Endothelial cell of umbilical vein (primary cell): ENCODE results near the gene ACTN1. TPM values are rescaled to one million over a fixed set of nuclear protein-coding genes. Genes with fewer than 3 reads are reported as not detected.

Source experiments
- BruUV-seq: library from RNA; stranded (reverse); fragments of 400-500 nt; replicated peaks from 2 replicates; lab custom pipeline; 2021; lab: Mats Ljungman, UMichigan
- CTCF ChIA-PET: fragments of 300-600, 350-600 bp; sonication (Branson Sonifier 250); formaldehyde crosslinking; loops from one replicate; lab custom pipeline; 2021; ENCODE audit warnings: antibody characterized with exemption, inconsistent platforms; lab: Charles Lee
- POLR2A ChIA-PET: fragments of 300-600, 350-600 bp; sonication (Branson Sonifier 250); formaldehyde crosslinking; loops from one replicate; lab custom pipeline; 2021; ENCODE audit warnings: antibody characterized with exemption, inconsistent platforms; lab: Charles Lee
- DNase-seq: peaks from one replicate; pipeline ENCODE4 v3.0.0-alpha.2; 2011; ENCODE audit warnings: low read depth, low spot score
- FAIRE-seq: peaks from 2 replicates; lab custom pipeline; 2011; peaks lifted over from hg19 to GRCh38; lab: Jason Lieb, UNC
- H2AFZ ChIP-seq: 2 replicates; pipeline ENCODE4 v1.6.0; 2012; ENCODE audit warnings: low read depth, low read length, control low read depth, inconsistent platforms
- H3K27ac ChIP-seq: 2 replicates; pipeline ENCODE4 v1.5.1; 2011; ENCODE audit warnings: low read depth, mild to moderate bottlenecking, control low read depth, low read length, moderate library complexity; ENCODE audit not compliant: insufficient read depth
- H3K27me3 ChIP-seq, 2 experiments: 2 replicates each; pipeline versions ENCODE4 v1.6.0 to v1.6.1; 2011; ENCODE audit warnings: low read length in 2 of 2, mixed read lengths in 1 of 2; ENCODE audit not compliant: control insufficient read depth in 2 of 2, insufficient read depth in 2 of 2
- H3K36me3 ChIP-seq, 2 experiments: 2 replicates in 1 of 2; 3 replicates in 1 of 2; pipeline ENCODE4 v1.5.1; 2011; ENCODE audit warnings: low read length in 2 of 2, mild to moderate bottlenecking in 1 of 2, moderate library complexity in 1 of 2; ENCODE audit not compliant: control insufficient read depth in 2 of 2, insufficient read depth in 2 of 2; ENCODE audit errors: extremely low read depth in 1 of 2
- H3K4me1 ChIP-seq: 3 replicates; pipeline ENCODE4 v1.5.1; 2011; ENCODE audit warnings: mild to moderate bottlenecking, low read length; ENCODE audit not compliant: control insufficient read depth, insufficient read depth; ENCODE audit errors: extremely low read depth
- H3K4me2 ChIP-seq: 2 replicates; pipeline ENCODE4 v1.6.1; 2011; ENCODE audit warnings: low read length, control low read depth, mixed read lengths; ENCODE audit not compliant: insufficient read depth
- H3K4me3 ChIP-seq, 3 experiments: fragments of 200-600 bp in 1 of 3; sonication (generic), shearing (Covaris generic) in 1 of 3; replicated peaks in 1 of 3; 2 replicates each; pipeline ENCODE4 v1.5.1; 2011 to 2016; ENCODE audit warnings: control low read depth in 3 of 3, low read length in 3 of 3, mild to moderate bottlenecking in 2 of 3, inconsistent platforms in 1 of 3, low read depth in 1 of 3, moderate library complexity in 1 of 3; ENCODE audit not compliant: insufficient read depth in 1 of 3
- H3K79me2 ChIP-seq: 2 replicates; pipeline ENCODE4 v1.6.0; 2012; ENCODE audit warnings: low read length, inconsistent platforms; ENCODE audit not compliant: control insufficient read depth, insufficient read depth
- H3K9ac ChIP-seq: replicated peaks from 2 replicates; pipeline ENCODE3; 2011; ENCODE audit warnings: low read length, control low read depth; ENCODE audit not compliant: insufficient read depth; ENCODE audit errors: extremely low read depth
- H3K9me1 ChIP-seq: replicated peaks from 3 replicates; pipeline ENCODE4 v1.6.0; 2011; ENCODE audit warnings: mild to moderate bottlenecking, low read length; ENCODE audit not compliant: control insufficient read depth, insufficient read depth; ENCODE audit errors: extremely low read depth
- H3K9me3 ChIP-seq: replicated peaks from 2 replicates; pipeline ENCODE4 v1.5.1; 2012; ENCODE audit warnings: low read length, inconsistent platforms; ENCODE audit not compliant: control insufficient read depth, insufficient read depth
- H4K20me1 ChIP-seq: replicated peaks from 2 replicates; pipeline ENCODE3; 2011; ENCODE audit warnings: mild to moderate bottlenecking, low read length; ENCODE audit not compliant: control insufficient read depth, insufficient read depth; ENCODE audit errors: extremely low read depth
- CTCF ChIP-seq, 2 donors: IDR thresholded peaks; 1 replicate in 1 of 2; 2 replicates in 1 of 2; pipeline ENCODE4 v1.5.1; 2011; ENCODE audit warnings: low read length in 2 of 2, mild to moderate bottlenecking in 2 of 2, moderate library complexity in 2 of 2, control low read depth in 1 of 2, inconsistent platforms in 1 of 2, low read depth in 1 of 2; ENCODE audit not compliant: insufficient read depth in 1 of 2; ENCODE audit errors: extremely low read depth in 1 of 2
- EZH2 ChIP-seq: IDR thresholded peaks from 2 replicates; pipeline ENCODE4 v1.6.1; 2012; ENCODE audit warnings: borderline replicate concordance, low read depth, mild to moderate bottlenecking, moderate library complexity, low read length, inconsistent platforms; ENCODE audit not compliant: severe bottlenecking
- FOS ChIP-seq: IDR thresholded peaks from 2 replicates; pipeline ENCODE4 v1.6.1; 2011; ENCODE audit warnings: mild to moderate bottlenecking, low read length, moderate library complexity, borderline replicate concordance; ENCODE audit not compliant: insufficient read depth
- GATA2 ChIP-seq: IDR thresholded peaks from 2 replicates; pipeline ENCODE4 v1.7.0; 2011; ENCODE audit warnings: low read depth, mild to moderate bottlenecking, moderate library complexity, mixed read lengths, low read length; ENCODE audit not compliant: insufficient read length, insufficient read depth
- JUN ChIP-seq: IDR thresholded peaks from 2 replicates; pipeline ENCODE4 v1.6.1; 2011; ENCODE audit warnings: borderline replicate concordance, low read depth; ENCODE audit not compliant: insufficient read length, insufficient read depth
- MAX ChIP-seq: IDR thresholded peaks from 2 replicates; pipeline ENCODE4 v1.6.1; 2011; ENCODE audit not compliant: insufficient read depth, insufficient read length
- MYC ChIP-seq: IDR thresholded peaks from one replicate; pipeline ENCODE4 v1.6.1; 2011; ENCODE audit warnings: mild to moderate bottlenecking, low read depth, low read length
- POLR2A ChIP-seq: IDR thresholded peaks from 2 replicates; pipeline ENCODE4 v1.6.1; 2012; ENCODE audit warnings: low read depth, mild to moderate bottlenecking, control low read depth, low read length
- POLR2AphosphoS5 ChIP-seq: IDR thresholded peaks from 2 replicates; pipeline ENCODE4 v1.6.1; 2012; ENCODE audit warnings: low read depth, mild to moderate bottlenecking, control low read depth, low read length, moderate library complexity; ENCODE audit not compliant: insufficient read depth
- dilution Hi-C: fragments of 300-500 bp; cut with MboI; formaldehyde crosslinking; loops from one replicate; pipeline ENCODE4 v1.15.0; 2019; ENCODE audit warnings: low sequenced_read_pairs; ENCODE audit not compliant: extremely low pct_ligation_motif_present
- intact Hi-C: fragments of 100-400 bp; cut with micrococcal nuclease; formaldehyde crosslinking; loops from one replicate; pipeline ENCODE4 v1.10.0; 2022
- polyA plus RNA-seq, 4 experiments: library from polyadenylated mRNA; depleted of rRNA in 3 of 4; stranded (reverse) in 3 of 4; unstranded in 1 of 4; fragments of >200 nt; gene quantifications; 2 replicates each; pipeline versions ENCODE4 v1.2.1 to v1.2.3, GENCODE V29; 2011 to 2012; ENCODE audit warnings: missing spikeins in 1 of 4
- total RNA-seq: library from RNA; stranded (reverse); gene quantifications from 2 replicates; pipeline ENCODE4 v1.2.3, GENCODE V29; 2021

The ACTN1 gene
- total and polyA plus RNA-seq, 2 donors (not counting 3 experiments of a cell fraction or from before 2014, with no cell fraction given): 442 to 463 TPM

DNA sequence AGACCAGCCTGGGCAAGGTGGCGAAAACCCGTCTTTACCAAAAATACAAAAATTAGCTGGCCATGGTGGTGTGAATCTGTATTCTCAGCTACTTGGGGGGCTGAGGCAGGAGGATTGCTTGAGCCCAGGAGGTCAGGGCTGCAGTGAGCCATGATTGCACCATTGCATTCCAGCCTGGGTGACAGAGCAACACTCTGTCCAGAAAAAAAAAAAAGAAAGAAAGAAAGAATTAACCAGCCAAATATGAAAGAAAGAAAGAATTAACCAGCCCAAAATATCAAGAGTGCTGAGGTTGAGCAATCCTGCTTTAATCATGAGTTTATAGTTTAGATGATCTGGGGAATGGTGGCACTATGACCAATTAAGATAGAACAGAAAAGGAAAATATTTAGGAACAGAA, 3.5 kb upstream of the ACTN1 start:
- ChIA-PET POLR2A (no interaction called here), CTCF (interaction anchor here (1.2 to 2.2 kb wide), 4 partner anchors 17 to 119 kb away, joined by 3 to 5 read pairs (median 4); no protein-coding TSS in a partner anchor)
- no peaks in the 10 kb centered on the region for H3K9me1 ChIP-seq
- peaks cover 11% of the 10 kb centered on the region for H3K79me2 ChIP-seq
- TF ChIP-seq MYC: no peak
- no peak for TF ChIP-seq POLR2AphosphoS5
- no peak for TF ChIP-seq CTCF (IDR thresholded peaks at IDR 0.05; ENCODE audit: extremely low read depth in 1 of 2, insufficient read depth in 1 of 2, low read depth in 1 of 2, low read length in 2 of 2)
- TF ChIP-seq FOS: no peak
- no peaks in the 10 kb centered on the region for H3K27me3 ChIP-seq
- no peak overlapping the region for H3K4me3 ChIP-seq
- no TSS peak for BruUV-seq
- H2AFZ ChIP-seq: no peak overlapping the region
- no peak for DNase-seq
- H3K9ac ChIP-seq: no peak overlapping the region
- peaks cover 23% of the 10 kb centered on the region for H3K4me1 ChIP-seq
- H3K27ac ChIP-seq: no peak overlapping the region
- intact Hi-C loops: no loop called here
- no peak for FAIRE-seq
- no peaks in the 10 kb centered on the region for H4K20me1 ChIP-seq
- H3K9me3 ChIP-seq: no peaks in the 10 kb centered on the region
- H3K4me2 ChIP-seq: no peak overlapping the region
- no peaks in the 10 kb centered on the region for H3K36me3 ChIP-seq
- dilution Hi-C loops: no loop called here

DNA sequence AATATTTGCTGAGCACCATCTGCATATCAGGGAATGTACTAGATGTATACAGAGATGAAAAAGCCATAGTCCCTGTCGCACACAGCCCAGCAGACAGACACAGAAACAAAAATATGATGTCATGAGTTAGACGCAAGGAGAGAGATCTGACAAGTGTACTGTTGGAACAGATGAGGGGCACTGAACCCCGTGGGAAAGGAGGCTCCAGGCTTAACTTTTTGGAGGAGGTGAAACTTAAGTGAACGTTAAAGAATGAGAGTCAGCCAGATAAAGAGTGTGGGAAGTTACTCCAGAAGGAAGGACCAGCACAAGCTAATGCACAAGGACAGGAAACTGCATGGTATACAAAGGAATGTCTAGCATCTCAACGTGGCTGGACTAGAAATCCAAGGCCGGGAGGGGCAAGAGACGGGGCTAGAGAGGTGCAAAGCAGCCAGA, 2.5 kb upstream of the ACTN1 start:
- peak overlapping the region; percentile 40 for H3K4me2 ChIP-seq
- H3K27ac ChIP-seq: peak overlapping the region; percentile 90
- peaks cover 21% of the 10 kb centered on the region for H3K79me2 ChIP-seq
- TF ChIP-seq FOS (peak; percentile 31), GATA2 (no peak), POLR2AphosphoS5 (peak; percentile 60), EZH2 (no peak), MAX (no peak), CTCF (IDR thresholded peaks at IDR 0.05; ENCODE audit: extremely low read depth in 1 of 2, insufficient read depth in 1 of 2, low read depth in 1 of 2, low read length in 2 of 2) (no peak), JUN (peak; percentile 44), POLR2A (peak; percentile 36), MYC (no peak)
- H2AFZ ChIP-seq: peak overlapping the region; percentile 30
- H3K36me3 ChIP-seq: no peaks in the 10 kb centered on the region
- no peaks in the 10 kb centered on the region for H4K20me1 ChIP-seq
- FAIRE-seq (peak; percentile 99), DNase-seq (peak; percentile 81)
- peak overlapping the region; percentile 31 for H3K9ac ChIP-seq
- dilution Hi-C loops: no loop called here
- no peak overlapping the region for H3K4me3 ChIP-seq
- H3K9me3 ChIP-seq: no peaks in the 10 kb centered on the region
- peaks cover 31% of the 10 kb centered on the region for H3K4me1 ChIP-seq
- no peaks in the 10 kb centered on the region for H3K27me3 ChIP-seq
- H3K9me1 ChIP-seq: no peaks in the 10 kb centered on the region
- BruUV-seq: no TSS peak
- ChIA-PET POLR2A (interaction anchor here (0.5 kb wide), 1 partner anchor 50 kb away, joined by 7 read pairs; no protein-coding TSS in a partner anchor), CTCF (interaction anchor here (0.9 to 2.9 kb wide), 10 partner anchors 9 to 120 kb away, joined by 3 to 16 read pairs (median 3); no protein-coding TSS in a partner anchor)
- intact Hi-C loops: loop anchor here (1.0 kb wide), 1 partner anchor 24 kb away; no protein-coding TSS in a partner anchor
